Hepatocyte (in vitro differentiated cells): ENCODE data around the gene ZC3H11A. TPM values are rescaled to one million over a fixed set of nuclear protein-coding genes. Genes with fewer than 3 reads are reported as not detected.
"Not testable (repeated sequence)": the region's sequence is repeated elsewhere in the genome, so short reads cannot be mapped to it uniquely, and the experiment has no call there.

Experiments
- DNase-seq: peaks from one replicate; pipeline ENCODE4 v3.0.0-alpha.2; 2016; ENCODE audit warnings: low spot score
- H2AFZ ChIP-seq: fragments of 200-600 bp; sonication (generic); 2 replicates; pipeline ENCODE4 v1.6.0; 2016; ENCODE audit warnings: antibody characterized with exemption, mild to moderate bottlenecking
- H3K27ac ChIP-seq: fragments of 200-600 bp; sonication (generic); 2 replicates; pipeline ENCODE4 v1.5.1; 2016; ENCODE audit warnings: mild to moderate bottlenecking
- H3K27me3 ChIP-seq: fragments of 200-600 bp; sonication (generic); 2 replicates; pipeline ENCODE4 v1.6.1; 2016
- H3K36me3 ChIP-seq: fragments of 200-600 bp; sonication (generic); replicated peaks from 2 replicates; pipeline ENCODE4 v1.5.1; 2016; ENCODE audit warnings: low read depth; ENCODE audit not compliant: insufficient read depth
- H3K4me1 ChIP-seq: fragments of 200-600 bp; sonication (generic); 2 replicates; pipeline ENCODE4 v1.5.1; 2016; ENCODE audit warnings: mild to moderate bottlenecking, moderate library complexity; ENCODE audit not compliant: insufficient read depth
- H3K4me2 ChIP-seq: fragments of 200-600 bp; sonication (generic); 2 replicates; pipeline ENCODE4 v1.6.0; 2016
- H3K4me3 ChIP-seq: fragments of 200-600 bp; sonication (generic); 2 replicates; pipeline ENCODE4 v1.5.1; 2016; ENCODE audit warnings: mild to moderate bottlenecking
- H3K79me2 ChIP-seq: fragments of 200-600 bp; sonication (generic); 2 replicates; pipeline ENCODE4 v1.6.0; 2017; ENCODE audit warnings: mild to moderate bottlenecking
- H3K9me2 ChIP-seq: fragments of 200-600 bp; sonication (generic); replicated peaks from 2 replicates; pipeline ENCODE4 v1.6.0; 2017; ENCODE audit warnings: mild to moderate bottlenecking; ENCODE audit not compliant: insufficient read depth
- H3K9me3 ChIP-seq: fragments of 200-600 bp; sonication (generic); 2 replicates; pipeline ENCODE4 v1.5.1; 2016; ENCODE audit warnings: low read depth, mild to moderate bottlenecking
- H4K20me1 ChIP-seq: fragments of 200-600 bp; sonication (generic); 2 replicates; pipeline ENCODE4 v1.6.0; 2016; ENCODE audit warnings: mild to moderate bottlenecking; ENCODE audit not compliant: insufficient read depth, poor library complexity, severe bottlenecking
- EZH2 ChIP-seq: fragments of 200-600 bp; sonication (generic); IDR thresholded peaks from 2 replicates; pipeline ENCODE4 v1.6.1; 2016; ENCODE audit warnings: antibody characterized with exemption, mild to moderate bottlenecking, borderline replicate concordance
- EZH2phosphoT487 ChIP-seq: fragments of 200-600 bp; sonication (generic); IDR thresholded peaks from one replicate; pipeline ENCODE4 v1.6.1; 2018; ENCODE audit warnings: antibody characterized with exemption, mild to moderate bottlenecking, low read depth, moderate library complexity; ENCODE audit not compliant: unreplicated experiment, severe bottlenecking
- WGBS: methylation state at CpG from one replicate; pipeline ENCODE4 v1.1.6; 2016; ENCODE audit warnings: low lambda C conversion rate; ENCODE audit errors: missing lambda C conversion rate; 5-methylcytosine and 5-hydroxymethylcytosine counted together
- polyA plus RNA-seq: library from polyadenylated mRNA; unstranded; fragments of >200 nt; fragmentation: Nextera tagmentation; extraction: Ambion mirVana; gene quantifications from 2 replicates; pipeline ENCODE4 v1.2.1, GENCODE V29; 2016
- total RNA-seq: library from RNA; depleted of rRNA; stranded (reverse); fragments of >200 nt; gene quantifications from 2 replicates; pipeline ENCODE4 v1.2.3, GENCODE V29; 2014
- TF ChIP-seq, protein P1 (sequence below): fragments of 200-600 bp; sonication (generic); IDR thresholded peaks from 2 replicates; pipeline ENCODE4 v1.5.1; 2016; ENCODE audit warnings: antibody characterized with exemption, mild to moderate bottlenecking; ENCODE audit not compliant: poor library complexity

ZC3H11A gene
- total and polyA plus RNA-seq, 2 experiments from 2014 or later, result 34.9 to 120 TPM

DNA sequence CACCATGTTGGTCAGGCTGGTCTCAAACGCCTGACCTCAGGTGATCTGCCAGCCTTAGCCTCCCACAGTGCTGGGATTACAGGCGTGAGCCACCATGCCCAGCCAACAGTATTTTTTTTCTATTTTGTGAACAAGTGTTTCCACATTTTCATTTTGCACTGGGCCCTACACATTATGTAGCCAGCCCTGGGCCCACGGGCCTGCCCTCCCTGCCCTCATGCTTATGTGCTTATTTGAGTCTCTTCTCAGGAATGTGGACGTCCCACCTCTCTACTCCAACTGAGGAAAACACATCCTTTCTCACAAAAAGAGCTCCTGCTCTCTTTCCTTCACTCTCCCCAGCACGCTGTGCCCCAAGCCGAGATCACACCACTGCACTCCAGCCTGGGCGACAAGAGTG is 13.5 kb upstream of the ZC3H11A start:
- Histone ChIP-seq H3K4me2 (no peak overlapping the region), H3K79me2 (no peaks in the 10 kb centered on the region), H3K9me2 (no peaks in the 10 kb centered on the region), H3K36me3 (no peaks in the 10 kb centered on the region), H4K20me1 (no peaks in the 10 kb centered on the region), H3K4me3 (no peak overlapping the region), H3K27ac (no peak overlapping the region), H2AFZ (no peak overlapping the region), H3K9me3 (no peaks in the 10 kb centered on the region), H3K4me1 (no peaks in the 10 kb centered on the region), H3K27me3 (no peaks in the 10 kb centered on the region)
- 85% methylated on average over 7 of the region's 7 CpGs for WGBS
- TF ChIP-seq, protein P1, sequence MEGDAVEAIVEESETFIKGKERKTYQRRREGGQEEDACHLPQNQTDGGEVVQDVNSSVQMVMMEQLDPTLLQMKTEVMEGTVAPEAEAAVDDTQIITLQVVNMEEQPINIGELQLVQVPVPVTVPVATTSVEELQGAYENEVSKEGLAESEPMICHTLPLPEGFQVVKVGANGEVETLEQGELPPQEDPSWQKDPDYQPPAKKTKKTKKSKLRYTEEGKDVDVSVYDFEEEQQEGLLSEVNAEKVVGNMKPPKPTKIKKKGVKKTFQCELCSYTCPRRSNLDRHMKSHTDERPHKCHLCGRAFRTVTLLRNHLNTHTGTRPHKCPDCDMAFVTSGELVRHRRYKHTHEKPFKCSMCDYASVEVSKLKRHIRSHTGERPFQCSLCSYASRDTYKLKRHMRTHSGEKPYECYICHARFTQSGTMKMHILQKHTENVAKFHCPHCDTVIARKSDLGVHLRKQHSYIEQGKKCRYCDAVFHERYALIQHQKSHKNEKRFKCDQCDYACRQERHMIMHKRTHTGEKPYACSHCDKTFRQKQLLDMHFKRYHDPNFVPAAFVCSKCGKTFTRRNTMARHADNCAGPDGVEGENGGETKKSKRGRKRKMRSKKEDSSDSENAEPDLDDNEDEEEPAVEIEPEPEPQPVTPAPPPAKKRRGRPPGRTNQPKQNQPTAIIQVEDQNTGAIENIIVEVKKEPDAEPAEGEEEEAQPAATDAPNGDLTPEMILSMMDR, result no peak
- TF ChIP-seq EZH2, result no peak
- no peak for TF ChIP-seq EZH2phosphoT487
- DNase-seq, result no peak

DNA sequence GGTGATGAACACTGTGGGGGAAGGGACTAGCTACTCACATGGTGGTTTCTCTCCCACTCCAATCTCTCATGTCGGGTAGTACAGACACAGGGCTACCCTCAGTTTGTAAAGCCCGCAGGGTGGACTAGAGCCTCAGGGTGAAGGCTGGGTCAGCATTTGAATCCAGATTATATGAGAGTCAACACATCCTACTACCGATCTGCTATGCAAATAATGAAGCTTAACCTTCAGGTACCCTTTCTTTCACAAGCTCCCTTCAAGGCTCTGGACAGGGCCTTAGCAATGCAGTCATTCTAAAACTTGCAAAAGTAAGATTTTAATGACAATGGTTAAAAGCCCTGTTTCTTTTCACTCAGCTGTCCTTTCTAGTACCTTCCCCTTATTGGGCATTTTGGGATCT is 5.5 kb upstream of the ZC3H11A start:
- 45% methylated on average over 3 of the region's 3 CpGs for WGBS

DNA sequence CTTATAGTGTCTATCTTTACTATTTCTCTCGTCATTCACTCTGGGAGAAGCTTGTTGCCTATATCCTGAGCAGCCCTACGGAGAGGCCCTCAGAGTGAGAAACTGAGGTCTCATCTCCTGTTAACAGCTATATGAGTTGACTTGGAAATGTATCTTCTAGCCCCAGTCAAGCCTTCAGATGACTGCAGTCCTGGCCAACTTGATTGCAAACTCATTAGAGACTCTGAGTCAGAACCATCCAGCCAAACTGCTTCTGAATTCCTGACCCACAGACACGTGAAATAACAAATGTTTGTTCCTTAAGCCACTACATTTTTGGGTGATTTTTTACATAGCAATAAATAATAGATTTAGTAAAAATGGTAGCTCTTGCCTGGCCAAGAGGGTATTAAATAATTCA is 3.9 kb upstream of the ZC3H11A start:
- no peak overlapping the region for H3K27ac ChIP-seq
- no peaks in the 10 kb centered on the region for H3K27me3 ChIP-seq
- WGBS, result 82% methylated on average over 3 of the region's 3 CpGs
- H3K9me2 ChIP-seq, result no peaks in the 10 kb centered on the region
- H3K4me3 ChIP-seq, result no peak overlapping the region
- H3K36me3 ChIP-seq, result no peaks in the 10 kb centered on the region
- H2AFZ ChIP-seq, result no peak overlapping the region
- no peaks in the 10 kb centered on the region for H3K9me3 ChIP-seq
- TF ChIP-seq, protein P1, result no peak
- no peak for TF ChIP-seq EZH2phosphoT487
- peaks cover under 1% of the 10 kb centered on the region for H4K20me1 ChIP-seq
- H3K79me2 ChIP-seq, result peaks cover 6% of the 10 kb centered on the region
- H3K4me1 ChIP-seq, result peaks cover 3% of the 10 kb centered on the region
- no peak overlapping the region for H3K4me2 ChIP-seq
- DNase-seq, result no peak

More for the DNA sequence above, 5.5 kb upstream of the ZC3H11A start:
- Histone ChIP-seq H3K4me3 (no peak overlapping the region), H2AFZ (no peak overlapping the region), H3K9me3 (no peaks in the 10 kb centered on the region), H3K4me1 (peaks cover 2% of the 10 kb centered on the region), H3K36me3 (no peaks in the 10 kb centered on the region), H3K9me2 (no peaks in the 10 kb centered on the region), H3K79me2 (no peaks in the 10 kb centered on the region), H4K20me1 (no peaks in the 10 kb centered on the region), H3K4me2 (no peak overlapping the region), H3K27ac (no peak overlapping the region), H3K27me3 (no peaks in the 10 kb centered on the region)
- no peak for DNase-seq
- no peak for TF ChIP-seq EZH2phosphoT487
- TF ChIP-seq, protein P1, result no peak
- no peak for TF ChIP-seq EZH2

DNA sequence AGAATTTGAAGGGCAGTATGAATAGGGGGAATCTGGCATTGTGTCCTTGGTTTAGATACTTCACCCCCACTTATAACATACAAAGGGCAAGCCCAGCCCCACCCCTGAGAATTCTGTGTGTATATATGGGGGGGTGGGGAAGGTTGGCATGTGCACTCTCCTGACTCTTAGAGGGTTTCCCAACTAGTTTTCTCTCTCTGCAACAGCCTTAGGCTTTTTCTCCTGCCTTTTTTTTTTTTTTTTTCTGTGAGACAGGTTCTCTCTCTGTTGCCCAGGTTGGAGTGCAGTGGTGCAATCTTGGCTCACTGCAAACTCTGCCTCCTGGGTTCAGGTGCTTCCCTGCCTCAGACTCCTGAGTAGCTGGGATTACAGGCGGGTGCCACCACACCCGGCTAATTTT is 2.9 kb upstream of the ZC3H11A start:
- H3K9me3 ChIP-seq, result no peaks in the 10 kb centered on the region
- H4K20me1 ChIP-seq, result peaks cover 11% of the 10 kb centered on the region
- 82% methylated on average over 2 of the region's 2 CpGs for WGBS
- H3K79me2 ChIP-seq, result peaks cover 16% of the 10 kb centered on the region
- H3K9me2 ChIP-seq, result no peaks in the 10 kb centered on the region
- H3K36me3 ChIP-seq, result no peaks in the 10 kb centered on the region
- H3K4me2 ChIP-seq, result no peak overlapping the region
- no peak for DNase-seq
- no peak overlapping the region for H2AFZ ChIP-seq
- no peak overlapping the region for H3K4me3 ChIP-seq
- TF ChIP-seq EZH2 (no peak), EZH2phosphoT487 (no peak)
- TF ChIP-seq, protein P1, result no peak
- no peaks in the 10 kb centered on the region for H3K27me3 ChIP-seq
- no peak overlapping the region for H3K27ac ChIP-seq
- peaks cover 10% of the 10 kb centered on the region for H3K4me1 ChIP-seq

DNA sequence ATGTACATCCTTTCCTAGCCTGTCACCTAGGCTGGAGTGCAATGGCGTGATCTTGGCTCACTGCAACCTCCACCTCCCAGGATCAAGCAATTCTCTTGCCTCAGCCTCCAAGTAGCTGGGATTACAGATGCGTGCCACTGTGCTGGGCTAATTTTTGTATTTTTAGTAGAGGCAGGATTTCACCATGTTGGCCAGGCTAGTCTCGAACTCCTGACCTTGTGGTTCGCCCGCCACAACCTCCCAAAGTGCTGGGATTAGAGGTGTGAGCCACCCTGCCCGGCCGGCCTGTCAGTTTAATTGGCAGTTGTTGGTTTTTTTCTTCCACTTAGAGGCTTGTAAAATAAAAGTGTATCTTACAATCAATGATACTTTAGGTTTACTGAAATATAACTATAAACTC is 1.9 kb upstream of the ZC3H11A start:
- Histone ChIP-seq H3K79me2 (peaks cover 27% of the 10 kb centered on the region), H4K20me1 (peaks cover 21% of the 10 kb centered on the region), H3K4me1 (peaks cover 17% of the 10 kb centered on the region)
- 86% methylated on average over 7 of the region's 7 CpGs for WGBS
- H3K9me3 ChIP-seq, H3K4me2 ChIP-seq, H3K36me3 ChIP-seq, H3K27me3 ChIP-seq, H2AFZ ChIP-seq, H3K4me3 ChIP-seq, H3K9me2 ChIP-seq, DNase-seq, H3K27ac ChIP-seq: not testable (repeated sequence)
